Measurements from ENCODE around the gene MKI67. TPM values are rescaled to one million over a fixed set of nuclear protein-coding genes. Genes with fewer than 3 reads are reported as not detected.

Gene MKI67
- total and polyA plus RNA-seq, 2 donors (not counting 3 experiments of a cell fraction or from before 2014, with no cell fraction given): 16.2 to 125 TPM

DNA sequence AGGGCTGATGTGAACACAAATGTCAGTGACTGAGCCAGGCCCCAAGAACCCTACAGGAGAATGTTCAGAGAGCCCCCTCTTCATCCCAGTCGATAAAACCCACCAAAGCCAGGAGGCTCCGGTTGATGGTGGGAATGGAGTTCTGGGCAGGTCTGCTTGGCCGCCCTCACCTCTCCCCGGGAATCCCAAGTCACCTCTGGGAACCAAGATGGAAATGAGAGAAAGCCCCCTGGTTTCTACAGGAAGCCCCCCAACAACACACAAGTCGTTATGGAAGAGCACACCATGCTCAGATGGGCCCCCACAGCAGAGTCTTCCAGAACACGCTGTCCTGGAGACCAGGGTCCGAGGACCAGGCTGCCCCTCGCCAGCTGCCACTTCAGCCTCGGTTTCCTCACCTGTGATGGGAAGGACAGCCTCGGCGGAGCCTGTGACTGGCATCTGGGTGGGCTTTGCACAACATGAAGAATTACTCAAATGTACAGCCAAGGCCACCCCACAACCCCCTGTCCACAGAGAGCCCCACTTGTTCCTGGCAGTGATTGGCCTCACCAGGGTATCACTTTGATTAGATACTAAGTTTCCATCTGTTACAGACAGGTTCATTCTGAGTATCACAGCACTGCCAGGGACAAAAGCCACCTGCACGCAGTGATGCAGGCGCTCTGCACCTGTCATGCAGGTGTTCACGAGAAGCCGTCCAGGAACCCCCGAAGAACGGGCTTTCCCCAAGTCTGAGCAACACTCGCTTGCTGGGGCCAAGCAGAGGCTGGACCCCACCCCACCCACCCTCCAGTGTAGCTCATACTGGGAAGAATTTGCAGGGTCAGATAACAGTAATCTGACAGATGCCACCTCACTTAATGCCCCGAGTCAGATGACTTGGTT lies 57.6 kb downstream of the MKI67 start:
- H3K36me3 ChIP-seq (ENCODE audit: control insufficient read depth in 2 of 2, extremely low read depth in 1 of 2, insufficient read depth in 2 of 2, low read length in 2 of 2): peaks cover 16 to 86% of the 10 kb centered on the region in 2 experiments
- no peak overlapping the region for H3K4me3 ChIP-seq (replicated peaks in 1 of 3; ENCODE audit: insufficient read depth in 1 of 3, low read depth in 1 of 3, low read length in 3 of 3)
- CTCF ChIA-PET: interaction anchor here (0.7 to 4.3 kb wide), 55 partner anchors 10 to 971 kb away, joined by 3 to 108 read pairs (median 5); partner anchors contain the start of gene PTPRE
- no peak overlapping the region for H3K4me2 ChIP-seq (ENCODE audit: insufficient read depth, low read length)
- intact Hi-C loops (cut with micrococcal nuclease): loop anchor here (1.0 to 2.0 kb wide), 6 partner anchors 33 to 389 kb away; partner anchors contain the start of gene PTPRE
- FAIRE-seq (no peak), DNase-seq (ENCODE audit: low read depth, low spot score) (no peak)
- POLR2A ChIA-PET: no interaction called here
- H3K9ac ChIP-seq (replicated peaks; ENCODE audit: extremely low read depth, insufficient read depth, low read length): no peak overlapping the region
- H3K4me1 ChIP-seq (ENCODE audit: control insufficient read depth, extremely low read depth, insufficient read depth, low read length): peaks cover 6% of the 10 kb centered on the region
- no peak for TF ChIP-seq POLR2AphosphoS5 (IDR thresholded peaks at IDR 0.05; ENCODE audit: insufficient read depth, low read depth, low read length)
- TF ChIP-seq GATA2 (IDR thresholded peaks at IDR 0.05; ENCODE audit: insufficient read depth, insufficient read length, low read depth, low read length): no peak
- TF ChIP-seq POLR2A (IDR thresholded peaks at IDR 0.05; ENCODE audit: low read depth, low read length): peak; percentile 23
- no peaks in the 10 kb centered on the region for H4K20me1 ChIP-seq (replicated peaks; ENCODE audit: control insufficient read depth, extremely low read depth, insufficient read depth, low read length)
- H3K27ac ChIP-seq (ENCODE audit: insufficient read depth, low read depth, low read length): no peak overlapping the region
- no peaks in the 10 kb centered on the region for H3K9me3 ChIP-seq (replicated peaks; ENCODE audit: control insufficient read depth, insufficient read depth, low read length)
- H2AFZ ChIP-seq (ENCODE audit: low read depth, low read length): no peak overlapping the region
- no peaks in the 10 kb centered on the region for H3K79me2 ChIP-seq (ENCODE audit: control insufficient read depth, insufficient read depth, low read length)
- no TSS peak for BruUV-seq (replicated peaks)
- H3K9me1 ChIP-seq (replicated peaks; ENCODE audit: control insufficient read depth, extremely low read depth, insufficient read depth, low read length): no peaks in the 10 kb centered on the region
- H3K27me3 ChIP-seq (ENCODE audit: control insufficient read depth in 2 of 2, insufficient read depth in 2 of 2, low read length in 2 of 2): no peaks in the 10 kb centered on the region
- dilution Hi-C loops (cut with MboI; ENCODE audit: extremely low pct_ligation_motif_present, low sequenced_read_pairs): no loop called here

DNA sequence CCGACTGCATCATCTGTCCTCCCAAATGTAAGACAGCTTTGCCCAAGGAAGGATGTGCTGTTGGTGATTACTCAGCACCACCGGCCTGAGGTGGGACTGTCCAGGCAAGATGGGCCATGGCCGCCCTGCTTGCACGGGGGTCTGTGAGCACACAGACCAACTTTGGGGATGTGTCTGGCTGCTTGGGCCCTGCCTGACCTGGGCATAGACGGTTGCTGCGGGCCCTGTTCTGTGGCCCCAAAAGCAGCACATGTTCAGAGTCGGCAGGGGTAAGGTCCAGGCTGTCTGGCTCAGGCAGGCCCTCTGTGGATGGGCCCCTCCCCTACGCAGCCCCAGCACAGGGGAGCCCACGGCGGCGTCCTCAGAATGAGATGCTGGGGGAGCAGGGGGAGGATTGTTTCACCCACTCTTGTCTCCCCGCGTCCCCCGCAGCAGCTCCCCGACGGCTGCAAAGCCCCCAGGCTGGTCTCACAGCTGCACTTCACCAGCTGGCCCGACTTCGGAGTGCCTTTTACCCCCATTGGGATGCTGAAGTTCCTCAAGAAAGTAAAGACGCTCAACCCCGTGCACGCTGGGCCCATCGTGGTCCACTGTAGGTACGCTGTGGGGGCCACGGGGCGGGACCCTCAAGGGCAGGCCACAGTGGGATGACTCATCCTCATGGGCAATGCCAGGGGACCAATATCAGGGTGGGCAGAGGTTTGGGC lies 58.4 kb downstream of the MKI67 start:
- ChIA-PET POLR2A (no interaction called here), CTCF (interaction anchor here (1.9 to 2.4 kb wide), 2 partner anchors 32 to 57 kb away, joined by 57 to 72 read pairs; no protein-coding TSS in a partner anchor)
- Histone ChIP-seq H3K4me1 (ENCODE audit: control insufficient read depth, extremely low read depth, insufficient read depth, low read length) (peaks cover 12% of the 10 kb centered on the region), H2AFZ (ENCODE audit: low read depth, low read length) (no peak overlapping the region), H3K79me2 (ENCODE audit: control insufficient read depth, insufficient read depth, low read length) (no peaks in the 10 kb centered on the region), H4K20me1 (replicated peaks; ENCODE audit: control insufficient read depth, extremely low read depth, insufficient read depth, low read length) (no peaks in the 10 kb centered on the region), H3K36me3 (ENCODE audit: control insufficient read depth in 2 of 2, extremely low read depth in 1 of 2, insufficient read depth in 2 of 2, low read length in 2 of 2) (peaks cover 8 to 79% of the 10 kb centered on the region in 2 experiments), H3K4me2 (ENCODE audit: insufficient read depth, low read length) (no peak overlapping the region), H3K4me3 (replicated peaks in 1 of 3; ENCODE audit: insufficient read depth in 1 of 3, low read depth in 1 of 3, low read length in 3 of 3) (no peak overlapping the region), H3K9me1 (replicated peaks; ENCODE audit: control insufficient read depth, extremely low read depth, insufficient read depth, low read length) (no peaks in the 10 kb centered on the region), H3K9me3 (replicated peaks; ENCODE audit: control insufficient read depth, insufficient read depth, low read length) (no peaks in the 10 kb centered on the region), H3K27me3 (ENCODE audit: control insufficient read depth in 2 of 2, insufficient read depth in 2 of 2, low read length in 2 of 2) (no peaks in the 10 kb centered on the region), H3K9ac (replicated peaks; ENCODE audit: extremely low read depth, insufficient read depth, low read length) (no peak overlapping the region), H3K27ac (ENCODE audit: insufficient read depth, low read depth, low read length) (no peak overlapping the region)
- peak; percentile 10 for TF ChIP-seq JUN (IDR thresholded peaks at IDR 0.05; ENCODE audit: borderline replicate concordance, insufficient read depth, insufficient read length, low read depth)
- no peak for TF ChIP-seq MYC (IDR thresholded peaks at IDR 0.05; ENCODE audit: low read depth, low read length)
- TF ChIP-seq FOS (IDR thresholded peaks at IDR 0.05; ENCODE audit: borderline replicate concordance, insufficient read depth, low read length): no peak
- no peak for DNase-seq (ENCODE audit: low read depth, low spot score)
- BruUV-seq (replicated peaks): no TSS peak
- dilution Hi-C loops (cut with MboI; ENCODE audit: extremely low pct_ligation_motif_present, low sequenced_read_pairs) (no loop called here), intact Hi-C loops (cut with micrococcal nuclease) (loop anchor here (2.0 kb wide), 1 partner anchor 49 kb away; no protein-coding TSS in a partner anchor)
- no peak for FAIRE-seq
